Loucy (cell line): ENCODE data around the gene TBX21.

ENCODE experiments used
- H2AFZ ChIP-seq: fragments of 200-600 bp; sonication (generic); 2 replicates; pipeline ENCODE4 v1.6.0; 2016; ENCODE audit warnings: antibody characterized with exemption, mild to moderate bottlenecking, low read length, moderate library complexity
- H3F3A ChIP-seq: fragments of 200-600 bp; 2 replicates; pipeline ENCODE4 v1.6.0; 2016; ENCODE audit warnings: antibody characterized with exemption, low read depth, mild to moderate bottlenecking
- H3K27me3 ChIP-seq: fragments of 200-600 bp; sonication (generic); 2 replicates; pipeline ENCODE4 v1.6.1; 2014; ENCODE audit warnings: low read length, mild to moderate bottlenecking; ENCODE audit not compliant: insufficient read depth, poor library complexity, severe bottlenecking
- H3K36me3 ChIP-seq: fragments of 200-600 bp; sonication (generic); 2 replicates; pipeline ENCODE4 v1.6.1; 2016; ENCODE audit warnings: low read length; ENCODE audit not compliant: insufficient read depth
- H3K4me1 ChIP-seq: fragments of 200-600 bp; sonication (generic); 2 replicates; pipeline ENCODE4 v1.5.1; 2014; ENCODE audit warnings: low read length, mild to moderate bottlenecking; ENCODE audit not compliant: insufficient read depth, poor library complexity, severe bottlenecking
- H3K4me2 ChIP-seq: fragments of 200-600 bp; sonication (generic); 2 replicates; pipeline ENCODE4 v1.6.0; 2014; ENCODE audit warnings: antibody characterized with exemption, low read length, low read depth, mild to moderate bottlenecking; ENCODE audit not compliant: poor library complexity, severe bottlenecking
- H3K4me3 ChIP-seq: fragments of 200-600 bp; sonication (generic); 2 replicates; pipeline ENCODE4 v1.5.1; 2014; ENCODE audit warnings: low read length, mild to moderate bottlenecking, mixed read lengths; ENCODE audit not compliant: poor library complexity, severe bottlenecking
- H3K79me2 ChIP-seq: fragments of 200-600 bp; sonication (generic); 2 replicates; pipeline ENCODE4 v1.6.1; 2014; ENCODE audit warnings: low read length; ENCODE audit not compliant: insufficient read depth
- H3K9ac ChIP-seq: fragments of 200-600 bp; sonication (generic); 2 replicates; pipeline ENCODE4 v1.6.0; 2014; ENCODE audit warnings: mild to moderate bottlenecking, low read depth, low read length, moderate library complexity; ENCODE audit not compliant: poor library complexity, severe bottlenecking
- H3K9me2 ChIP-seq: fragments of 200-600 bp; sonication (generic); replicated peaks from 2 replicates; pipeline ENCODE4 v1.6.1; 2016; ENCODE audit warnings: low read depth, low read length, mixed read lengths
- H3K9me3 ChIP-seq: fragments of 200-600 bp; sonication (generic); 2 replicates; pipeline ENCODE4 v1.6.1; 2014; ENCODE audit warnings: mild to moderate bottlenecking, antibody characterized with exemption, low read length, low read depth; ENCODE audit not compliant: insufficient read depth
- H4K20me1 ChIP-seq: fragments of 200-600 bp; sonication (generic); 2 replicates; pipeline ENCODE4 v1.6.0; 2014; ENCODE audit warnings: antibody characterized with exemption, low read length, mild to moderate bottlenecking; ENCODE audit not compliant: insufficient read depth, poor library complexity, severe bottlenecking
- EZH2phosphoT487 ChIP-seq: fragments of 200-600 bp; IDR thresholded peaks from 2 replicates; pipeline ENCODE4 v1.6.1; 2018; ENCODE audit warnings: antibody characterized with exemption, mild to moderate bottlenecking, moderate library complexity, borderline replicate concordance
- TF ChIP-seq, protein P1 (sequence below): fragments of 200-600 bp; sonication (generic); conservative IDR thresholded peaks from 2 replicates; pipeline ENCODE4 v1.5.1; 2014; ENCODE audit warnings: mild to moderate bottlenecking, antibody characterized with exemption, low read length

Gene TBX21

GRCh38 chr17:47774331-47774730 lies 41.3 kb downstream of the TBX21 start:
- H3K9ac ChIP-seq = no peak overlapping the region
- H4K20me1 ChIP-seq = no peaks in the 10 kb centered on the region
- H3K4me2 ChIP-seq = no peak overlapping the region
- H3K4me1 ChIP-seq = no peaks in the 10 kb centered on the region
- H3K9me2 ChIP-seq = no peaks in the 10 kb centered on the region
- H3K79me2 ChIP-seq = no peaks in the 10 kb centered on the region
- no peak overlapping the region for H3K4me3 ChIP-seq
- no peaks in the 10 kb centered on the region for H3K27me3 ChIP-seq
- no peaks in the 10 kb centered on the region for H3K36me3 ChIP-seq
- H3K9me3 ChIP-seq = no peaks in the 10 kb centered on the region
- TF ChIP-seq, protein P1, sequence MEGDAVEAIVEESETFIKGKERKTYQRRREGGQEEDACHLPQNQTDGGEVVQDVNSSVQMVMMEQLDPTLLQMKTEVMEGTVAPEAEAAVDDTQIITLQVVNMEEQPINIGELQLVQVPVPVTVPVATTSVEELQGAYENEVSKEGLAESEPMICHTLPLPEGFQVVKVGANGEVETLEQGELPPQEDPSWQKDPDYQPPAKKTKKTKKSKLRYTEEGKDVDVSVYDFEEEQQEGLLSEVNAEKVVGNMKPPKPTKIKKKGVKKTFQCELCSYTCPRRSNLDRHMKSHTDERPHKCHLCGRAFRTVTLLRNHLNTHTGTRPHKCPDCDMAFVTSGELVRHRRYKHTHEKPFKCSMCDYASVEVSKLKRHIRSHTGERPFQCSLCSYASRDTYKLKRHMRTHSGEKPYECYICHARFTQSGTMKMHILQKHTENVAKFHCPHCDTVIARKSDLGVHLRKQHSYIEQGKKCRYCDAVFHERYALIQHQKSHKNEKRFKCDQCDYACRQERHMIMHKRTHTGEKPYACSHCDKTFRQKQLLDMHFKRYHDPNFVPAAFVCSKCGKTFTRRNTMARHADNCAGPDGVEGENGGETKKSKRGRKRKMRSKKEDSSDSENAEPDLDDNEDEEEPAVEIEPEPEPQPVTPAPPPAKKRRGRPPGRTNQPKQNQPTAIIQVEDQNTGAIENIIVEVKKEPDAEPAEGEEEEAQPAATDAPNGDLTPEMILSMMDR = no peak
- TF ChIP-seq EZH2phosphoT487 = no peak
- no peak overlapping the region for H2AFZ ChIP-seq
- H3F3A ChIP-seq = no peaks in the 10 kb centered on the region

- Histone ChIP-seq H3K79me2 (no peaks in the 10 kb centered on the region), H2AFZ (no peak overlapping the region), H3K36me3 (no peaks in the 10 kb centered on the region), H3K9ac (no peak overlapping the region), H3K9me3 (no peaks in the 10 kb centered on the region), H4K20me1 (no peaks in the 10 kb centered on the region), H3K4me3 (no peak overlapping the region), H3K4me1 (no peaks in the 10 kb centered on the region), H3K9me2 (no peaks in the 10 kb centered on the region), H3K27me3 (no peaks in the 10 kb centered on the region), H3F3A (no peaks in the 10 kb centered on the region), H3K4me2 (no peak overlapping the region)
- TF ChIP-seq EZH2phosphoT487 = no peak
- TF ChIP-seq, protein P1 = no peak
Observed at GRCh38 chr17:47774987-47775580, 42.0 kb downstream of the TBX21 start.

GRCh38 chr17:47776330-47777197 lies 43.5 kb downstream of the TBX21 start:
- Histone ChIP-seq H3K4me2 (no peak overlapping the region), H3K36me3 (no peaks in the 10 kb centered on the region), H3K4me1 (no peaks in the 10 kb centered on the region), H3K9me3 (no peaks in the 10 kb centered on the region), H3K27me3 (no peaks in the 10 kb centered on the region), H3K4me3 (no peak overlapping the region), H3K79me2 (no peaks in the 10 kb centered on the region), H3F3A (no peaks in the 10 kb centered on the region), H4K20me1 (no peaks in the 10 kb centered on the region), H2AFZ (no peak overlapping the region), H3K9me2 (no peaks in the 10 kb centered on the region), H3K9ac (no peak overlapping the region)
- TF ChIP-seq, protein P1 = peak; percentile 81
- no peak for TF ChIP-seq EZH2phosphoT487
